ENCODE results near the gene OR7A10.
"Not testable (repeated sequence)": the region's sequence is repeated elsewhere in the genome, so short reads cannot be mapped to it uniquely, and the experiment has no call there.

OR7A10 gene

DNA sequence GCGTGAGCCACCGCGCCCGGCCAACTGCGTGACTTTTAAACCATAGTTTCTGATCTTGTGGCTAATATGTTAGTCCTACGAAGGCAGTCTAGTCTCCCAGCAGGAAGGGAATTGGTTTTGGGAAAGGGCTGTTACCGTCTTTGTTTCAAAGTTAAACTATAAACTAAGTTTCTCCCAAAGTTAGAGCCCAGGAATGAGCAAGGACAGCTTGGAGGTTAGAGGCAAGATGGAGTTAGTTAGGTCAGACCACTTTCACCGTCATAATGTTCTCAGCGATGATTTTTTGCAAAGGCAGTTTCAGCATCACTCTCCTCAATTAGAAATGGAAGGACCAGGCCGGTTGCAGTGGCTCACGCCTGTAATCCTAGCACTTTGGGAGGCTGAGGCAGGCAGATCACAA is 52.7 kb downstream of the OR7A10 start:
- no peak overlapping the region for H3K27ac ChIP-seq (ENCODE audit: low read depth, low read length)
- H3K4me1 ChIP-seq (ENCODE audit: control insufficient read depth in 5 of 5, insufficient read depth in 5 of 5, low read length in 5 of 5): no peaks in the 10 kb centered on the region
- H3K4me3 ChIP-seq (ENCODE audit: low read depth in 1 of 5, low read length in 5 of 5): no peak overlapping the region
- no peaks in the 10 kb centered on the region for H3K36me3 ChIP-seq (ENCODE audit: control insufficient read depth in 5 of 5, insufficient read depth in 5 of 5, low read length in 5 of 5)
- no peaks in the 10 kb centered on the region for H3K9me3 ChIP-seq (ENCODE audit: control insufficient read depth in 5 of 5, low read length in 5 of 5)
- H3K9ac ChIP-seq (ENCODE audit: low read length in 5 of 5): no peak overlapping the region
- peaks cover 0 to 5% (median 0%) of the 10 kb centered on the region in 5 donors for H3K27me3 ChIP-seq (ENCODE audit: control insufficient read depth in 5 of 5, insufficient read depth in 4 of 5, low read length in 5 of 5)

DNA sequence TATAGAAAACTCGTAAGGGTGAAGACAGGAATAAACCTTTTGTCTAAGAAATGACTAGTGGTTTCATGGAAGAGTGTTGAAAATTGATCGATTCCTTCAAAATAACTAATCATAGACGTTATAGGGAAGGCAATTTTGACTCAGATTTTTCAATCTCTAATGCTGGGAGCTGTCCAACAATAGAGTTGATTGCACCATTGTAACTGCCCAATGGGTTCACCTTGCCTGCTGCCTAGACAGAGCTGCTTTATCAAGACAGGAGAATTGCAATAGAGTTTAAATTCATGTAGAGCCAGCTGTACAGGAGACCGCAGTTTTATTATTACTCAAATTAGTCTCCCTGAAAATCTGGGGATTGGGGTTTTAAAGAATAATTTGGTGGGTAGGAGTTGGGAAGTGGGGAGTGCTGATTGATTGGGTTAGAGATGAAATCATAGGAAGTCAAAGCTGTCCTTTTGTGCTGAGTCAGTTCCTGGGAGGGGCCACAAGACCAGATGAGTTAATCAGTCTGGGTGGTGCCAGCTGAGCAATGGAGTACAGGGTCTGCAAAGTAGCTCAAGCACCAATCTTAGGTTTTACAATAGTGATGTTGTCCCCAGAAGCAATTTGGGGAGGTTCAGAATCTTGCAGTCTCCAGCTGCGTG is 53.5 kb downstream of the OR7A10 start:
- H3K27ac ChIP-seq (ENCODE audit: low read depth, low read length): no peak overlapping the region
- no peaks in the 10 kb centered on the region for H3K36me3 ChIP-seq (ENCODE audit: control insufficient read depth in 5 of 5, insufficient read depth in 5 of 5, low read length in 5 of 5)
- H3K9me3 ChIP-seq (ENCODE audit: control insufficient read depth in 5 of 5, low read length in 5 of 5): no peaks in the 10 kb centered on the region
- no peaks in the 10 kb centered on the region for H3K4me1 ChIP-seq (ENCODE audit: control insufficient read depth in 5 of 5, insufficient read depth in 5 of 5, low read length in 5 of 5)
- H3K9ac ChIP-seq (ENCODE audit: low read length in 5 of 5): no peak overlapping the region
- H3K27me3 ChIP-seq (ENCODE audit: control insufficient read depth in 5 of 5, insufficient read depth in 4 of 5, low read length in 5 of 5): no peaks in the 10 kb centered on the region
- H3K4me3 ChIP-seq (ENCODE audit: low read depth in 1 of 5, low read length in 5 of 5): no peak overlapping the region

DNA sequence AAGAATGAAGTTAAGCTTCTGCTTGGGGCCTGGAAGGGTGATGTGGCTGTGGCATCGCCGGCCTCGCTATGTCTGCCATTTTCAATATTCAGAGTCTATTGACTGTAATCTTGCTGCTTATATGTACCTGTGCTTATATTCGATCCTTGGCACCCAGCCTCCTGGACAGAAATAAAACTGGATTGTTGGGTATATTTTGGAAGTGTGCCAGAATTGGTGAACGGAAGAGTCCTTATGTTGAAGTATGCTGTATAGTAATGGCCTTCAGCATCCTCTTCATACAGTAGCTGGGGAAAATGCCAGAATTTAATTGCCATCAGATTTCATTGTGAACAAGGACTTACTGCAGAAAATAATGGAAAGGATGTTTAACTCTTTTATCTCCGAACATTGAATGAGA is 56.5 kb downstream of the OR7A10 start:
- H3K36me3 ChIP-seq (ENCODE audit: control insufficient read depth in 5 of 5, insufficient read depth in 5 of 5, low read length in 5 of 5); H3K4me1 ChIP-seq (ENCODE audit: control insufficient read depth in 5 of 5, insufficient read depth in 5 of 5, low read length in 5 of 5); H3K9me3 ChIP-seq (ENCODE audit: control insufficient read depth in 5 of 5, low read length in 5 of 5); H3K4me3 ChIP-seq (ENCODE audit: low read depth in 1 of 5, low read length in 5 of 5); H3K27ac ChIP-seq (ENCODE audit: low read depth, low read length); H3K27me3 ChIP-seq (ENCODE audit: control insufficient read depth in 5 of 5, insufficient read depth in 4 of 5, low read length in 5 of 5); H3K9ac ChIP-seq (ENCODE audit: low read length in 5 of 5): not testable (repeated sequence)
